Endometrial microvascular endothelial cells (primary cell): Measurements from ENCODE around the gene NARS2. TPM values are rescaled to one million over a fixed set of nuclear protein-coding genes. Genes with fewer than 3 reads are reported as not detected.
"Not testable (repeated sequence)": the region's sequence is repeated elsewhere in the genome, so short reads cannot be mapped to it uniquely, and the experiment has no call there.

Experiments used
- in situ Hi-C: cut with HindIII; loops from 2 replicates; pipeline ENCODE4 v1.10.0; 2017; ENCODE audit warnings: low sequenced_read_pairs, low pct_unique_long_range_greater_than_20kb; ENCODE audit errors: inconsistent ontology term
- total RNA-seq: library from RNA; depleted of rRNA; stranded (reverse); fragments of >200 nt; gene quantifications from one replicate; pipeline ENCODE4 v1.2.3, GENCODE V29; 2015; ENCODE audit errors: inconsistent ontology term

Gene NARS2
- total RNA-seq, 1 donor from 2014 or later: 18.8 TPM

DNA sequence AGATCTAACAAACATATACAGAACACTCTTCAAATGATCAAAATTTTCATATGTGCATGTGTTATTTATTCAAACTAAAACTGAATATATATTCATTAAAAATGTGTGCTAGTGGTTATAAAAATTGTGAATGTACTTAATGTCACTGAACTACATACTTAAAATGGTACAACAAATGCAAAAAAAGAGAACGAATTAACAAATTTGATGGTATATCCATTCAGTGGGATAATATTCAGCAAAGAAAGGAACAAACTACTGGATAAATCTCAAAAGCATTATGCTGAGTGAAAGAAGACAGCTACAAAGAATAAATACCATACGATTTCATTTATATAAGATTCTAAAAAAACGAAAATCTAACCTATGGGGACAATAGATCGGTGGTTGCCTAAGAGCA, 64.1 kb downstream of the NARS2 start:
- in situ Hi-C loops: no loop called here

- in situ Hi-C loops: no loop called here
Measured at GRCh38 chr11:78510025-78510596, 64.6 kb downstream of the NARS2 start.

DNA sequence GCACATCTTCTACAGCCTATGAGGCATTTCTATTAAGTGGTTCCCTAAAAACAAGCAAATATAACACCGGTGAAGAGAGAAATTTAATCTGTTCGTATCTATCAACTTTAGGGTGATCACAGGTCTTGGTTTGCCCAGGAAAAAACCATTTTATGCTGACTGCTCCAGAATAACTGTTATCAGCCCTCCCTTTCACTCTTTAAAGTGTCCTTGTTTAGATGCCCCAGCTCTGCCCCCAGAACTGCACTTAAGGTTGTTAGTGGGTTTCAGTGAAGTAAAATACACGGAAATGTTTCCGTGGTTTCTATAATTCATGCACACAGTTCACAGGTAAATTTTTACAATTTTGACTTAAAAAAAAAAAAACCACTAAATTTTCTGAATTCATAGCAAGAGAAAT, 70.0 kb downstream of the NARS2 start:
- in situ Hi-C loops: no loop called here

GRCh38 chr11:78504181-78504580, 70.5 kb downstream of the NARS2 start:
- in situ Hi-C loops: no loop called here

- in situ Hi-C loops: no loop called here
Measured at GRCh38 chr11:78499971-78500370, 74.7 kb downstream of the NARS2 start.

- in situ Hi-C loops: no loop called here
Measured at GRCh38 chr11:78497293-78497692, 77.4 kb downstream of the NARS2 start.

GRCh38 chr11:78493413-78493975, 81.2 kb downstream of the NARS2 start:
- in situ Hi-C loops: no loop called here

- in situ Hi-C loops: no loop called here
Measured at GRCh38 chr11:78492973-78493372, 81.7 kb downstream of the NARS2 start.

GRCh38 chr11:78489184-78489583, 85.5 kb downstream of the NARS2 start:
- in situ Hi-C loops: no loop called here

- in situ Hi-C loops: no loop called here
Measured at GRCh38 chr11:78478536-78478935, 96.1 kb downstream of the NARS2 start.

DNA sequence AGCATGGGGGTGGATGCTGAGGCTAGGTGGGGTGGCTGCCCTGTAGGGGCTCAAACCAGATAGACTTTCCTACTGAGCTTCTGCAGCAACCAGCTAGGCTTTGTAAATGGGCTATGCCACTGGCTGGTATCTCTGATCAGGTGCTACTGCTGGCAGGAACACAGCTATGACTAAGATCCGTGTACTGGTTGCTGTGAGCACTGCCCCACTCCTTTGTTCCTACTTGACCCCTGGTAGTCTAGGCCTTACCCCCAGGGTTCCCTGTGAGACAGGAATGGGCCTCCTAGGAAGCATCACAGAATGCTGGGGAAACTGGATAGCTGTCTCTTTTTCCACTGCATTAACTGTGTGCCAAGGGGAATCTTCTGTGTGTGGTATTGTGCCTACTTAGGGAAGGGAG, 98.6 kb downstream of the NARS2 start:
- in situ Hi-C loops: no loop called here

DNA sequence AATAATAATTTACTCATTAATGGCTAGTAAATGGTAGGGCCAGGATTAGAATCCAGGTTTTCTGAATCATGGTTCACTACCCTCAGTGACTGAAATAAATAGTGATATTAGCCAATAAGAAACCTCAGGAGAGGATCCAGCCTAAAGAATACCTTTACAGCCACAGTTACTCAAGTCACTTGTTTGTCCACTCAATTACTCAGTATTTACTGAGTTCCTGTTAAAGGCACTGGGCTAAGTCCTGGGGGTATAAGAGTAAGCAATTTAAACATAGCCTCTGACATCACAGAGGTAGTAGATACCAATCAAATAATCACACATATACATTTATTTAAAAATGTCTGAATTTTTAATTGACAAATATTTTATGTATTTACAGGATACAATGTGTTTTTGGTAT, 100.2 kb downstream of the NARS2 start:
- in situ Hi-C loops: no loop called here

DNA sequence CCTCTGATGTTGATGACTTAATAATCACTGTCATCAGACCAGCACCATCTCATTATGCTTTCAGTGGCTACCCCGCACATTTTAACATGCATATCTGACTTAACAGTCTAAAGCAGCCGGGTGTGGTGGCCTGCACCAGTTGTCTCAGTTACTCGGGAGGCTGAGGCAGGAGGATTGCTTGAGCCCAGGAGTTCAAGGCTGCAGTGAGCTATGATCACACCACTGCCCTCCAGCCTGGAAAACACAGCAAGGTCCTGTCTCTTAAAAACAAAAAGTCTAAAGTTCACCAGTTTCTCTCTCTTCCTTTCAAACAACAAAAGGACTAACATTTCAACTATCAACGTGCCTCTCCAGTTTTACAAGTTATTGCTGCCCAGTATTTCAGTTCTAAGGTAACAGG, 101.8 kb downstream of the NARS2 start:
- in situ Hi-C loops: no loop called here

- in situ Hi-C loops: no loop called here
Measured at GRCh38 chr11:78472382-78472781, 102.3 kb downstream of the NARS2 start.

- in situ Hi-C loops: no loop called here
Measured at GRCh38 chr11:78470861-78471442, 103.7 kb downstream of the NARS2 start.

DNA sequence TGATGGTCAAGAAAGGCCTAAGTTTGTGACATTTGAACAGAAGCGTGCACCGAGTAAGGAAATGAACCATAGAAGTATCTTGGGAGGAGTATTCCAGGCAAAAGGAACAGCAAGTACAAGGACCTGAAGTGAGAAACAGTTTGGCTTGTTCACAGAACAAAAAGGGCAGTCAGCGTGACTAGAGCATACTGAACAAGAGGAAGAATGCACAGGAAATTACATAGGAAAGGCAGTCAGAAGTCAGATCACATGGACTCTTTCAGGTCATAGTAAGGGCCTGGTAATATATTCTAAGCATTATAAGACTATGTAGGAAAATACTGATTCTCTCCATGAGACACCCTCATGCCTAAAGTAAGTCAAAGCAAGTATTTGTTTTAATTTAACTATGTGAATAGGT, 104.8 kb downstream of the NARS2 start:
- in situ Hi-C loops: no loop called here

DNA sequence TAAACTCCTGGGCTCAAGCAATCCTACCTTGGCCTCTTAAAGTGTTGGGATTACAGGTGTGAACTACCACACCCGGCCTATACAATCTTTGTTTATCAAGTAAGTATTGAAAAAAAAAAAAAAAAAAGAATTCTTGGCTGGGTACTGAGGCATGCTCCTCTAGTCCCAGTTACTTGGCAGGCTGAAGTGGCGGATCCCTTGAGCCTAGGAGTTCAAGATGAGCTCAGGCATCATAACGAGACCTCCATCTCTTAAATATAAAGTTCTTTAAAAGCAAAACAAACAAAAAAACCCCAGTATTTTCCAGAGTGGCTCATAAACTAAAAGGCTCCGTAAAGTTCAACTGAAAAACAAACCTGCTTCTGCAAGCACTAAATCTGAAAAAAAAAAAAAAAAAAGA, 106.7 kb downstream of the NARS2 start:
- in situ Hi-C loops: no loop called here

DNA sequence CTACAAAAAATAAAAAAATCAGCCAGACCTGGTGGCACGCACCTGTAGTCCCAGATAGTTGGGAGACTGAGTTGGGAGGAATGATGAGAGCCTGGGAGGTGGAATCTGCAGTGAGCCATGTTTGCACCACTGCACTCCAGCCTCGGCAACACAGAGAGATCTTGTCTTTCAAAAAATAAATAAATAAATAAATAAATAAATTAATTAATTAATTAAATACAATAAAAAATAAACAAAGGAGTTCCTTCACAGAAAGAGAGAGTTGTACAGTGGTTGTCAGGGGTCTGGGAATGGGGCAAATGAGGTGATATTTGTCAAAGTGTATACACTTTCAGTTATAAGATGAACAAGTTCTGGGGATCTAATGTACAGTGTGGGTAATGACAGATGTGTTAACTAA, 107.3 kb downstream of the NARS2 start:
- in situ Hi-C loops: no loop called here

DNA sequence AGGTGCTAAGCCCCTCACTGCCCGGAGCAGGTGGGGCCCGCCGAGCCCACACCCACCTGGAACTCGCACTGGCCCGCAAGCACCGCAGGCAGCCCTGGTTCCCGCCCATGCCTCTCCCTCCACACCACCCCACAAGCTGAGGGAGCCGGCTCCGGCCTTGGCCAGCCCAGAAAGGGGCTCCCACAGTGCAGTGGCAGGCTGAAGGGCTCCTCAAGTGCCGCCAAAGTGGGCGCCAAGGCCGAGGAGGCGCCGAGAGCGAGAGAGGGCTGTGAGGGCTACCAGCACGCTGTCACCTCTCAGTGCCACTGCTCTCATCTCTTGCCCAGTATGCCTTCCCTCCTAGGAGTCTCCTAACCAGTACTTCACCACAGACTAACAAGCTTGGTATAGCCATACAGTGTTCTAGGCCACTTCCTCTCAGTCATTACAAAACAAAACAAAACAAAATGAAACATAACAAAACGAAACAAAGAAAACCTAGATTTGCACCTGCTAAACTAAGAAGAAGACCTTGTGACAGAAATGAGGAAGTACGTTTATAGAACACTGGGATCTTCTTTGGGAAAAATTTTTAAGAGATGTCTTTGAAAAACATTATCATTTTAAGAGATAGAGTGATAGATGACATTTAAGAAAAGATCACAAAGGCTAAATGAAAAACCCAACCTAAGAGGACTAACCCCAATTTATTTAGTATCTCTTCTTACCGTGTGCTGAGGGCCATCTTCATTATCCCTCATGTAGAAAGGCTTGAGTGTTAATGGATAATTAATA, 109.3 kb downstream of the NARS2 start:
- in situ Hi-C loops: no loop called here

- in situ Hi-C loops: not testable (repeated sequence)
Measured at GRCh38 chr11:78464787-78465168, 109.9 kb downstream of the NARS2 start.
